ENCODE data around the gene TARBP2.
"Not testable (repeated sequence)": the region's sequence is repeated elsewhere in the genome, so short reads cannot be mapped to it uniquely, and the experiment has no call there.

The TARBP2 gene

GRCh38 chr12:53516758-53517455 is 15.8 kb downstream of the TARBP2 start:
- no peak for DNase-seq

- DNase-seq: no peak
Observed at GRCh38 chr12:53518381-53518780, 17.3 kb downstream of the TARBP2 start.

GRCh38 chr12:53523131-53523530 is 22.0 kb downstream of the TARBP2 start:
- DNase-seq: no peak

- no peak for DNase-seq
Observed at GRCh38 chr12:53524476-53524875, 23.4 kb downstream of the TARBP2 start.

GRCh38 chr12:53530061-53530460 is 29.0 kb downstream of the TARBP2 start:
- DNase-seq: no peak

GRCh38 chr12:53530920-53531319 is 29.8 kb downstream of the TARBP2 start:
- DNase-seq: no peak

GRCh38 chr12:53532021-53532420 is 30.9 kb downstream of the TARBP2 start:
- DNase-seq: no peak

- DNase-seq: no peak
Observed at GRCh38 chr12:53532524-53533445, 31.7 kb downstream of the TARBP2 start.

GRCh38 chr12:53533471-53533870 is 32.4 kb downstream of the TARBP2 start:
- DNase-seq: no peak

- DNase-seq: no peak
Observed at GRCh38 chr12:53536962-53537361, 35.9 kb downstream of the TARBP2 start.

GRCh38 chr12:53538209-53538689 is 37.2 kb downstream of the TARBP2 start:
- no peak for DNase-seq

- DNase-seq: no peak
Observed at GRCh38 chr12:53539526-53539925, 38.4 kb downstream of the TARBP2 start.

GRCh38 chr12:53543539-53543938 is 42.5 kb downstream of the TARBP2 start:
- DNase-seq: peak; percentile 32

GRCh38 chr12:53548354-53548753 is 47.3 kb downstream of the TARBP2 start:
- DNase-seq: not testable (repeated sequence)

GRCh38 chr12:53550131-53550530 is 49.0 kb downstream of the TARBP2 start:
- DNase-seq: not testable (repeated sequence)

GRCh38 chr12:53550595-53550994 is 49.5 kb downstream of the TARBP2 start:
- DNase-seq: no peak

GRCh38 chr12:53551889-53552291 is 50.8 kb downstream of the TARBP2 start:
- DNase-seq: no peak

GRCh38 chr12:53552361-53553327 is 51.6 kb downstream of the TARBP2 start:
- DNase-seq: no peak

All from activated gamma-delta T cell treated with Interleukin-2 at 50 U/mL for 16 hours (primary cell).